MM.1S (cell line): ENCODE measurements around the gene MYH15.

ENCODE experiments used
- DNase-seq: peaks from one replicate; pipeline ENCODE4 v3.0.0-alpha.2; 2015
- H2AFZ ChIP-seq: fragments of 300-600 bp; sonication (generic); 2 replicates; pipeline ENCODE4 v1.6.0; 2016; ENCODE audit warnings: antibody characterized with exemption, low read length
- H3F3A ChIP-seq: fragments of 300-600 bp; sonication (generic); 2 replicates; pipeline ENCODE4 v1.6.1; 2016; ENCODE audit warnings: mild to moderate bottlenecking, antibody characterized with exemption, low read length, moderate library complexity, mixed read lengths; ENCODE audit not compliant: insufficient read depth
- H3K27ac ChIP-seq: fragments of 300-600 bp; sonication (generic); 2 replicates; pipeline ENCODE4 v1.5.1; 2016; ENCODE audit warnings: mild to moderate bottlenecking, low read length
- H3K27me3 ChIP-seq: fragments of 300-600 bp; sonication (generic); replicated peaks from 2 replicates; pipeline ENCODE4 v1.6.0; 2016; ENCODE audit warnings: low read length; ENCODE audit not compliant: insufficient read depth
- H3K36me3 ChIP-seq: fragments of 300-600 bp; sonication (generic); replicated peaks from 2 replicates; pipeline ENCODE4 v1.6.1; 2016; ENCODE audit warnings: mild to moderate bottlenecking, low read length, mixed read lengths; ENCODE audit not compliant: insufficient read depth
- H3K4me1 ChIP-seq: fragments of 300-600 bp; sonication (generic); 2 replicates; pipeline ENCODE4 v1.6.1; 2016; ENCODE audit warnings: low read length, mixed read lengths
- H3K4me2 ChIP-seq: fragments of 300-600 bp; sonication (generic); 2 replicates; pipeline ENCODE4 v1.6.0; 2016; ENCODE audit warnings: low read depth, low read length
- H3K4me3 ChIP-seq: fragments of 300-600 bp; sonication (generic); 2 replicates; pipeline ENCODE4 v1.5.1; 2016; ENCODE audit warnings: low read length, mixed read lengths
- H3K79me2 ChIP-seq: fragments of 300-600 bp; sonication (generic); 2 replicates; pipeline ENCODE4 v1.6.1; 2016; ENCODE audit warnings: mixed run types, low read length, mixed read lengths
- H3K9ac ChIP-seq: fragments of 300-600 bp; sonication (generic); 2 replicates; pipeline ENCODE4 v1.6.1; 2016; ENCODE audit warnings: low read length, mixed read lengths
- H3K9me2 ChIP-seq: fragments of 300-600 bp; sonication (generic); replicated peaks from 2 replicates; pipeline ENCODE4 v1.6.1; 2016; ENCODE audit warnings: mild to moderate bottlenecking, low read length, mixed read lengths; ENCODE audit not compliant: insufficient read depth
- H3K9me3 ChIP-seq: fragments of 300-600 bp; sonication (generic); replicated peaks from 2 replicates; pipeline ENCODE4 v1.6.1; 2016; ENCODE audit warnings: mild to moderate bottlenecking, low read length, mixed read lengths; ENCODE audit not compliant: insufficient read depth
- H4K20me1 ChIP-seq: fragments of 300-600 bp; sonication (generic); 2 replicates; pipeline ENCODE4 v1.6.1; 2016; ENCODE audit warnings: mild to moderate bottlenecking, low read length, moderate library complexity, mixed read lengths; ENCODE audit not compliant: insufficient read depth
- EZH2 ChIP-seq: fragments of 300-600 bp; sonication (generic); optimal IDR thresholded peaks from 2 replicates; pipeline ENCODE3; 2017; ENCODE audit warnings: low read depth, mild to moderate bottlenecking, antibody characterized with exemption, low read length, mixed read lengths
- EZH2phosphoT487 ChIP-seq: fragments of 300-600 bp; sonication (generic); IDR thresholded peaks from 2 replicates; pipeline ENCODE4 v1.6.1; 2018; ENCODE audit warnings: antibody characterized with exemption, low read length
- TF ChIP-seq, protein P1 (sequence below): fragments of 300-600 bp; sonication (generic); IDR thresholded peaks from 2 replicates; pipeline ENCODE4 v1.5.1; 2016; ENCODE audit warnings: antibody characterized with exemption, low read length, mixed read lengths

MYH15 gene

DNA sequence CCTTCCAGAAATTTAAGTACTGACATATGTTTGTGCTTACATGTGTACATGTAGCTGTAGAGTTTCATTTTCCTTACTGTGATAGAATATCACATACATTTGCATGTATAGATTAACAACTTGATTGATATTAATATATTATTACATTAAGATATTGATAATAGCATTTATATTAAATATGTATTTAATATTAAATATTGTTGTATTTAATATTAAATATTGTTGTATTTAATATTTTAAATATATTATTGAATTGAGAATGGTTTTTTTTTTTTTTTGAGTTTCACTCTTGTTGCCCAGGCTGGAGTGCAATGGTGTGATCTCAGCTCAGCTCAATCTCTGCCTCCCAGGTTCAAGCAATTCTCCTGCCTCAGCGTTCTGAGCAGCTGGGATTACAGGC lies 76.5 kb downstream of the MYH15 start:
- no peaks in the 10 kb centered on the region for H3K79me2 ChIP-seq
- H3K4me1 ChIP-seq: no peaks in the 10 kb centered on the region
- no peaks in the 10 kb centered on the region for H3K9me3 ChIP-seq
- H3K27ac ChIP-seq: no peak overlapping the region
- H3F3A ChIP-seq: no peaks in the 10 kb centered on the region
- no peak for DNase-seq
- H3K4me2 ChIP-seq: no peak overlapping the region
- TF ChIP-seq, protein P1, sequence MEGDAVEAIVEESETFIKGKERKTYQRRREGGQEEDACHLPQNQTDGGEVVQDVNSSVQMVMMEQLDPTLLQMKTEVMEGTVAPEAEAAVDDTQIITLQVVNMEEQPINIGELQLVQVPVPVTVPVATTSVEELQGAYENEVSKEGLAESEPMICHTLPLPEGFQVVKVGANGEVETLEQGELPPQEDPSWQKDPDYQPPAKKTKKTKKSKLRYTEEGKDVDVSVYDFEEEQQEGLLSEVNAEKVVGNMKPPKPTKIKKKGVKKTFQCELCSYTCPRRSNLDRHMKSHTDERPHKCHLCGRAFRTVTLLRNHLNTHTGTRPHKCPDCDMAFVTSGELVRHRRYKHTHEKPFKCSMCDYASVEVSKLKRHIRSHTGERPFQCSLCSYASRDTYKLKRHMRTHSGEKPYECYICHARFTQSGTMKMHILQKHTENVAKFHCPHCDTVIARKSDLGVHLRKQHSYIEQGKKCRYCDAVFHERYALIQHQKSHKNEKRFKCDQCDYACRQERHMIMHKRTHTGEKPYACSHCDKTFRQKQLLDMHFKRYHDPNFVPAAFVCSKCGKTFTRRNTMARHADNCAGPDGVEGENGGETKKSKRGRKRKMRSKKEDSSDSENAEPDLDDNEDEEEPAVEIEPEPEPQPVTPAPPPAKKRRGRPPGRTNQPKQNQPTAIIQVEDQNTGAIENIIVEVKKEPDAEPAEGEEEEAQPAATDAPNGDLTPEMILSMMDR: no peak
- no peak for TF ChIP-seq EZH2phosphoT487
- TF ChIP-seq EZH2: no peak
- no peaks in the 10 kb centered on the region for H3K9me2 ChIP-seq
- H3K4me3 ChIP-seq: no peak overlapping the region
- H3K27me3 ChIP-seq: no peaks in the 10 kb centered on the region
- no peaks in the 10 kb centered on the region for H4K20me1 ChIP-seq
- no peak overlapping the region for H3K9ac ChIP-seq
- H3K36me3 ChIP-seq: no peaks in the 10 kb centered on the region
- H2AFZ ChIP-seq: no peak overlapping the region

- peaks cover 4% of the 10 kb centered on the region; the same call in 1 of the 2 replicates for H3K4me1 ChIP-seq
These were observed 78.0 kb downstream of the MYH15 start for GRCh38 chr3:108432431-108432830.

DNA sequence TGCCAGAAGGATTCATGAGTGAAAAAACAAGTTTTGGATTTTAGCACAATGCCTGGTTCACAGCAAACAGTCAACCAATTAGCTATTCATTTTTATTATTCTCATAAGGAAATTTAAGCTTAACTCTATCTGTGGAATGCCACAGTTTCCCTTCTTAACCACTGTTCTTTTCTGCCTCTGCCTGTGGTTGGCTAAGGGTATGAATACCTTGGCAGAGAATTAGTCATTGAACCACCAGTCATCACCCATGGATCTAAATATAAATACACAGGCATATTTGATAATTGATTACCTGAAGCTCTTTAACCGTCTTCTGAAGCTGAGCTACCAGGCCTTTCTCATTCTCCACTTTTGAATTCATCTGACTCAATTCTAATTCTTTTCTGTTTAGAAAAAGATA lies 79.9 kb downstream of the MYH15 start:
- H3F3A ChIP-seq: no peaks in the 10 kb centered on the region
- H3K27me3 ChIP-seq: no peaks in the 10 kb centered on the region
- no peak for DNase-seq
- H4K20me1 ChIP-seq: no peaks in the 10 kb centered on the region
- no peaks in the 10 kb centered on the region for H3K79me2 ChIP-seq
- H3K36me3 ChIP-seq: no peaks in the 10 kb centered on the region
- H3K4me2 ChIP-seq: no peak overlapping the region
- no peaks in the 10 kb centered on the region for H3K9me2 ChIP-seq
- H2AFZ ChIP-seq: no peak overlapping the region
- H3K9ac ChIP-seq: no peak overlapping the region
- TF ChIP-seq, protein P1: no peak
- no peak for TF ChIP-seq EZH2phosphoT487
- TF ChIP-seq EZH2: no peak
- no peak overlapping the region for H3K27ac ChIP-seq
- no peak overlapping the region for H3K4me3 ChIP-seq
- peaks cover 5% of the 10 kb centered on the region; the same call in 1 of the 2 replicates for H3K4me1 ChIP-seq
- H3K9me3 ChIP-seq: no peaks in the 10 kb centered on the region

More at GRCh38 chr3:108432431-108432830, 78.0 kb downstream of the MYH15 start:
- H3K9me2 ChIP-seq: no peaks in the 10 kb centered on the region
- no peaks in the 10 kb centered on the region for H3K36me3 ChIP-seq
- H3K27me3 ChIP-seq: no peaks in the 10 kb centered on the region
- DNase-seq: no peak
- H3F3A ChIP-seq: no peaks in the 10 kb centered on the region
- no peaks in the 10 kb centered on the region for H3K79me2 ChIP-seq
- no peak overlapping the region for H3K27ac ChIP-seq
- no peak overlapping the region for H3K4me2 ChIP-seq
- H2AFZ ChIP-seq: no peak overlapping the region
- H3K9me3 ChIP-seq: no peaks in the 10 kb centered on the region
- no peak for TF ChIP-seq EZH2
- no peak for TF ChIP-seq EZH2phosphoT487
- TF ChIP-seq, protein P1: no peak
- H3K9ac ChIP-seq: no peak overlapping the region
- H4K20me1 ChIP-seq: no peaks in the 10 kb centered on the region
- no peak overlapping the region for H3K4me3 ChIP-seq
